HAP-1 (cell line): ENCODE measurements around the gene NUCB2.

Experiments
- DNase-seq, 2 experiments: peaks; one replicate each; pipeline ENCODE4 v3.0.0-alpha.2; 2016 to 2020; ENCODE audit warnings: low spot score in 2 of 2
- H3K27me3 ChIP-seq: fragments of 250-450 bp; sonication (Bioruptor Pico); 2 replicates; pipeline ENCODE4 v1.5.1; 2020; ENCODE audit warnings: low read depth, mild to moderate bottlenecking, moderate library complexity
- H3K36me3 ChIP-seq: fragments of 250-450 bp; sonication (Bioruptor Pico); replicated peaks from 2 replicates; pipeline ENCODE4 v1.5.1; 2020; ENCODE audit warnings: mild to moderate bottlenecking
- H3K4me1 ChIP-seq: fragments of 250-450 bp; sonication (Bioruptor Pico); 2 replicates; pipeline ENCODE4 v1.5.1; 2020; ENCODE audit warnings: mild to moderate bottlenecking
- H3K4me3 ChIP-seq: fragments of 250-450 bp; sonication (Bioruptor Pico); 2 replicates; pipeline ENCODE4 v1.5.1; 2020; ENCODE audit warnings: mild to moderate bottlenecking, moderate library complexity
- H3K9me3 ChIP-seq: fragments of 250-450 bp; sonication (Bioruptor Pico); 2 replicates; pipeline ENCODE4 v1.5.1; 2020; ENCODE audit warnings: mild to moderate bottlenecking, moderate library complexity
- in situ Hi-C: fragments of 300-500 bp; cut with MboI; formaldehyde crosslinking; loops from 3 replicates; pipeline ENCODE4 v1.14.3; 2020; ENCODE audit warnings: low sequenced_read_pairs, inconsistent platforms, mixed read lengths

NUCB2 gene

DNA sequence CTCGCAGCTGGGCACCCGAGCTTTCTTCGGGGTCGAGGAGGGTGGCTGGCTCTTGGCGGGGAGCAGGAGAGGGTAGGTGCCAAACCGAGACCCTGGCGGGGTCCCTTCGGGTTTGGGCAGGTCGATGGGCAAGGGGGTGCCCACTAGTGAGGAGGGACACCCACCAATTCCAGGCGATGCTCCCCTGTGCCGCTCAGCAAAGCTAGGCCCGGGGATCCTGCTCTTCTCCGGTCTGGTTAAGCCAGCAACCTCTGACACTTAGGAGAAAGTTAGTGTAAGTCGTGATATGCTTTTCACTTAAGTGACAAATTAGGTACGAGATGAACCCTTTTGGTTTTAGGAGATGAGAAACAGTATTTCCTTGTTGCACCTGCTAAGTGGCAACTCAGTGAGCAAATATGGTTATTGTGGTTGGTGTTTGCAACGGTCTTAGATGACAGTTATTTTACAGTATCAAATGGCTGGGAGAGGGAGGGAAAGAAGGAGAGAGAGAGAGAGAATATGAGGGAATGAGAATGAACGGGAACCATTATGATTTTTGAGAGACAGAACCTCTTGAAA is 565 bp downstream of the NUCB2 start:
- Histone ChIP-seq H3K9me3 (no peaks in the 10 kb centered on the region), H3K4me1 (peaks cover 7% of the 10 kb centered on the region), H3K36me3 (no peaks in the 10 kb centered on the region), H3K4me3 (peak overlapping the region; percentile 71), H3K27me3 (no peaks in the 10 kb centered on the region)
- in situ Hi-C loops, result no loop called here
- peak in 1 of 2 experiments; percentile 23 for DNase-seq

DNA sequence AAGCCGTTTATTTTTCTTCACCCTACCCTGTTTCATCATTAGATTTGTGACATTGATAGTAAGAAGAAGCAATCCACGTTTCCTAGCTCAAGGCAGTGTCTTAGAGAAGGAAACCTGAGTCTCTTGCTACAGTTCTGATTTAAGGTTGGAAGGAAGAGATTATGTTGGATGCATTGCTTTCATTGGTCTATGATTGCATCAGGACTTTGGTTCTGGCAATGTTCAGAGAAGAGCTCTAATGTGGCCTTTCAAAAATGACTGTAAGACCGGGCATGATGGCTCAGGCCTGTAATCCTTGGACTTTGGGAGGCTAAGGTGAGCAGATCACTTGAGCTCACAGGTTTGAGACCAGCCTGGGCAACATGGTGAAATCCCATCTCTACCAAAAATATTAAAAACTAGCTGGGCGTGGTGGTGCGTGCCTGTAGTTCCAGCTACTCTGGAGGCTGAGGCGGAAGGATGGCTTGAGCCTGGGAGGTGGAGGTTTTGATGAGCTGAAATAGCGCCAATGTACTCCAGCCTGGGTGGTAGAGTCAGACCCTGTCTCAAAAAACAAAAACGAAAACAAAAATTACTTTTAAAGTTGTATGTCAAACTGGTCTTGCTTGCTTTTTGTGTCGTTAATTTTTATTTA is 4.1 kb downstream of the NUCB2 start:
- no peaks in the 10 kb centered on the region for H3K27me3 ChIP-seq
- H3K4me1 ChIP-seq, result peaks cover 7% of the 10 kb centered on the region
- H3K4me3 ChIP-seq, result no peak overlapping the region
- H3K36me3 ChIP-seq, result no peaks in the 10 kb centered on the region
- DNase-seq, result no peak
- in situ Hi-C loops, result no loop called here
- H3K9me3 ChIP-seq, result no peaks in the 10 kb centered on the region

DNA sequence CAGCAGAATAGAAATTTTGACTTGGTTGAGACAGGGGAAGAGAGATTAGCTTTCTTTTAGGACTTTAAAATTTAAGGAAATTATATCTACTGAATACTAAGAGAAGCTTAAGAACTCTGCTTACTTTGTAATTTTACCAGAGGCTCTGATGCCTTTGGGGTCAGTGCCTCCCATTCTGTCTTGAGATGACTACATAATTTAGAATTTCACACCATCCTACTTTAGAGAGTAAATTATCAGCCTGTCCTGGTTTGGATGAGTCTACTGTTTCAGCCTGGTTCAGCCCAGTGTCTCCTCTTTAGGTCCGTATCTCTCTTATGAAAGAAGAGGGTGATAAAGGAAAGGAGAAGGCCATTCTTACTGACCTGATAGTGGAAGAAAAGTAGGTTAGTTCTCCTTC is 9.8 kb downstream of the NUCB2 start:
- in situ Hi-C loops, result no loop called here
- DNase-seq, result no peak
- H3K4me1 ChIP-seq, result no peaks in the 10 kb centered on the region
- H3K27me3 ChIP-seq, result no peaks in the 10 kb centered on the region
- H3K4me3 ChIP-seq, result no peak overlapping the region
- H3K9me3 ChIP-seq, result no peaks in the 10 kb centered on the region
- H3K36me3 ChIP-seq, result no peaks in the 10 kb centered on the region

DNA sequence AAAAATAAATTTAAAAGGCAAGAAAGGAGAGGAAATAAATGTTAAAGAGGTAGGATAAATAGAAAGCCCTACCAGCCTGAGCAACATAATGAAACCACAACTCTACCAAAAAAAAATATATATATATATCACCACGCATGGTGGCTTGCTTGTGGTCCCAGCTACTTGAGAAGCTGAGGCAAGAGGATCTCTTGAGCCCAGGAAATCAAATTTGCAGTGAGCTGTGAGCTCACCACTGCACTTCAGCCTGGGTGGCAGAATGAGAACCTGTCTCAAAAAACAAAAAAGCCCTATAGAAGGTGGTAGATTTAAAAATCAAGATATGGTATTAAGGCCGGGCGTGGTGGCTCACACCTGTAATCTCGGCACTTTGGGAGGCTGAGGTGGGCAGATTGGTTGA is 10.5 kb downstream of the NUCB2 start:
- DNase-seq, result no peak
- no peaks in the 10 kb centered on the region for H3K9me3 ChIP-seq
- H3K4me1 ChIP-seq, result no peaks in the 10 kb centered on the region
- H3K27me3 ChIP-seq, result no peaks in the 10 kb centered on the region
- in situ Hi-C loops, result no loop called here
- H3K36me3 ChIP-seq, result no peaks in the 10 kb centered on the region
- H3K4me3 ChIP-seq, result no peak overlapping the region

DNA sequence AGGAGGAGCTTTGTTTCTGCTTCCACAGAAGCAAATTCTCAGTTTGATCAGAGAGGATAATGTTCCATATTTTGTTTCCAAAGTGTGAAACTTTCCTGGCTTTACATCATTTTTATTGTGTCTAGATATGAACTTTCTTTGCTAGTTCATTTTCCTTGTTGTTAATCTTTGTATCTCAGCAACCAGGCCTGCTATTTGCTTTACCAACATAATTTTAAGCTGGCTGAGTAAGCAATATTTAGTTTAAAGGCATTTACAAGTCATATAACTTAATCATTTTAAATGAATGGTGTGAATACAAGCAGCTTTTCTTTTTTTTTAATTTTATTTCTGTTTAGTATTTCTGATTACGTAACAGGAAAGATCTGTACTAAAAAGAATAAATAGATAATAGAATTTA is 15.2 kb downstream of the NUCB2 start:
- DNase-seq, result no peak
- no peaks in the 10 kb centered on the region for H3K4me1 ChIP-seq
- no peaks in the 10 kb centered on the region for H3K27me3 ChIP-seq
- in situ Hi-C loops, result no loop called here
- H3K36me3 ChIP-seq, result no peaks in the 10 kb centered on the region
- no peak overlapping the region for H3K4me3 ChIP-seq
- H3K9me3 ChIP-seq, result no peaks in the 10 kb centered on the region

DNA sequence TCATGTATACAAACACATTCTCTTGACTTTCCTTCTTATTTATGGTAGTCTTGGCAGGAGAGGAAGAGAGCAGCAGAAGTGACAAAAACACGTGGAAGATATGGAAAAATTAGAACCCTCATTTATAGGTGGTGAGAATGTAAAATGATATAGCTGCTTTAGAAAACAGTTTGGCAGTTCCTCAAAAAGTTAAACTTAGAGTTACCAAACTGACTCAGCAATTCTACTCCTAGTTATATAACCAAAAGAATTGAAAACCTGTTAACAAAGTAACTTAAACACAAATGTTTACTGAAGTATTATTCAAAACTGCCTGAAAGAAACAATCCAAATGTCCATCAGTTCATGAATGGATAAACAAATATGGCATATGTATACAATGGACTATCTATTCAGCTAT is 16.8 kb downstream of the NUCB2 start:
- no peak overlapping the region for H3K4me3 ChIP-seq
- in situ Hi-C loops, result no loop called here
- H3K4me1 ChIP-seq, result no peaks in the 10 kb centered on the region
- H3K27me3 ChIP-seq, result no peaks in the 10 kb centered on the region
- H3K9me3 ChIP-seq, result no peaks in the 10 kb centered on the region
- DNase-seq, result no peak
- no peaks in the 10 kb centered on the region for H3K36me3 ChIP-seq

DNA sequence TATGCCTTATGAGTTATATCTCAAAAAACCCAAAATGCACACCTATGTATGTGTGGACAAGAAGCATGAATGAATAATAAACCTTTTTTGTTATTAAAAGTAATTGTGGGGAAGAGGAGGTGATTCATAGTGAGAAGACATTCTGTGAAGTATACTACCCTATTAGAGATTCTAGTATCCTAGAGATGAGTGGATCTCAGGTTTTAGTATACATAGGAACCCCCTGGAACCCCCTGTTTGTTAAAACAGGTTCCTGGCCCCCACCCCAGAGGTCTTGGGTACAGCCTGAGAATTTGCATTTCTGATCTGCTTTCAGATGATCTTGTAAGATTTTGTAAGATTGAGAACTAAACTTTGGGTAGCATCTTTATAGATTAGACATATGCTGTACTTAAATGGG is 17.5 kb downstream of the NUCB2 start:
- DNase-seq, result no peak
- no peaks in the 10 kb centered on the region for H3K36me3 ChIP-seq
- H3K4me3 ChIP-seq, result no peak overlapping the region
- in situ Hi-C loops, result no loop called here
- no peaks in the 10 kb centered on the region for H3K27me3 ChIP-seq
- no peaks in the 10 kb centered on the region for H3K4me1 ChIP-seq
- H3K9me3 ChIP-seq, result no peaks in the 10 kb centered on the region

DNA sequence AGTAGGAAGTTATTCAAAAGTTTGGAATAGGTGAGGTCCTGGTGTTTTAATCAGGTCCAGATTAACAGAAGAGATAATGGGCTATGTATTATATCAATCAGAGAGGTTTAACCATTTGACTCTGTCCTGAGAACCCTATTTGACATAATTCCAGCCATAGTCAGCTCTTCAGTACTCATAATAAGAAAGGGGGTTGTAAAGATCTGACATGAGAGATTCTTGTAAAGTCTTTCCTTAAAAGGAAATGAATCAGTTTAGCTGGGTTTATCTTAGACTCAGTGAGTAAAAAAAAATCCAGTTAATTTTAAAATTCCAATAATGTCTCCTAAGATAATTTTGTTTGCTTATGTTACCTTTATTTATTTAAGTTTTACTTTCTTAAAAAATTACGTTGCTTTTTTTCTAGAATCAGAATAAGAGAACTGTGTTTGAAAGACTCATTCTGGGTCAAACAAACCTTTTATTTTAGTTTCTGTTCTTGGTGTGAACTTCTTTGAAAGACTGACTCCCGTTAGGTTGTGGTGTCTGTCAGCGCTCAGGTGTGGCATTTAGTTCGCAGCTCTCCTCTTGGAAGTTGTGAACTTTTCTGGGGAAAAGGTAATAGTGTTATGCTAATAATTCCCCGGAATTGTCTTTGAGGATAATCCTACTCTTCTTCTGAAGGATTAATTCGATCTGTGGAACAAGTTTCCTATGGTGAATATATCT is 20.5 kb downstream of the NUCB2 start:
- in situ Hi-C loops, result no loop called here
- Histone ChIP-seq H3K36me3 (no peaks in the 10 kb centered on the region; the same call in 1 of the 2 replicates), H3K4me1 (no peaks in the 10 kb centered on the region), H3K4me3 (no peak overlapping the region), H3K9me3 (no peaks in the 10 kb centered on the region), H3K27me3 (no peaks in the 10 kb centered on the region)
- DNase-seq, result no peak

DNA sequence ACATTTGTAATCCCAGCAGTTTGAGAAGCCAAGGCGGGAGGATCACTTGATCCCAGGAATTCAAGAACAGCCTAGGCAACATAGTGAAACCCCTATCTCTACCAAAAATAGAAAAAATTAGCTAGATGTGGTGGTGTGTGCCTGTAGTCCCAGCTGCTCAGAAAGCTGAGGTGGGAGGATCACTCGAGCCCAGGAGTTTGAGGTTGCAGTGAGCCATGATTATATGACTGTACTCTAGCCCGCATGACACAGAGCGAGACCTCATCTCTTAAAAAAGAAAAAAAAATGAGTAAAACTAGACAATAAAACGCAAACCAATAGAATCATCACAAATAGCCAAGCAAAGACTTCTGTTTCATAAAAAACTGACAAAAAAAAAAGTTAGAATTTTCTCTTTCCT is 21.8 kb downstream of the NUCB2 start:
- H3K9me3 ChIP-seq, result no peaks in the 10 kb centered on the region
- H3K4me1 ChIP-seq, result no peaks in the 10 kb centered on the region
- DNase-seq, result no peak
- in situ Hi-C loops, result no loop called here
- H3K36me3 ChIP-seq, result peaks cover 3% of the 10 kb centered on the region
- H3K27me3 ChIP-seq, result no peaks in the 10 kb centered on the region
- no peak overlapping the region for H3K4me3 ChIP-seq

DNA sequence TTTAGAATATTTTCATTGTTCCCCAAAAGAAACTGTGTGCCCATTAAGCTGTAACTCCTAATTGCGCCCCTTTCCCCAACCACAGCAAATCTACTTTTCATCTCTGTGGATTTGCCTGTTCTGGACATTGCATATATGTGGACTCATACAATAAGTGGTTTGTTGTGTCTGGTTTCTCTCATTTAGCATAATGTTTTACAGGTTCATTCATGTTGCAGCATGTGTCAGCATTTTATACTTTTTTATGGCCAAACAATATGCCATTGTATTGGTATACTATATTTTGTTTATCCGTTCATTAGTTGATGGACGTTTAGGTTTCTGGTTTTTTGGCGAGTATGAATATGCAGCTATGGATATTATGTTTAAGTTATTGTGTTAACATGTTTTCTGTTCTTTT is 23.8 kb downstream of the NUCB2 start:
- no peaks in the 10 kb centered on the region for H3K4me1 ChIP-seq
- peaks cover 3% of the 10 kb centered on the region for H3K36me3 ChIP-seq
- DNase-seq, result no peak
- no peaks in the 10 kb centered on the region for H3K27me3 ChIP-seq
- in situ Hi-C loops, result no loop called here
- no peaks in the 10 kb centered on the region for H3K9me3 ChIP-seq
- H3K4me3 ChIP-seq, result no peak overlapping the region

DNA sequence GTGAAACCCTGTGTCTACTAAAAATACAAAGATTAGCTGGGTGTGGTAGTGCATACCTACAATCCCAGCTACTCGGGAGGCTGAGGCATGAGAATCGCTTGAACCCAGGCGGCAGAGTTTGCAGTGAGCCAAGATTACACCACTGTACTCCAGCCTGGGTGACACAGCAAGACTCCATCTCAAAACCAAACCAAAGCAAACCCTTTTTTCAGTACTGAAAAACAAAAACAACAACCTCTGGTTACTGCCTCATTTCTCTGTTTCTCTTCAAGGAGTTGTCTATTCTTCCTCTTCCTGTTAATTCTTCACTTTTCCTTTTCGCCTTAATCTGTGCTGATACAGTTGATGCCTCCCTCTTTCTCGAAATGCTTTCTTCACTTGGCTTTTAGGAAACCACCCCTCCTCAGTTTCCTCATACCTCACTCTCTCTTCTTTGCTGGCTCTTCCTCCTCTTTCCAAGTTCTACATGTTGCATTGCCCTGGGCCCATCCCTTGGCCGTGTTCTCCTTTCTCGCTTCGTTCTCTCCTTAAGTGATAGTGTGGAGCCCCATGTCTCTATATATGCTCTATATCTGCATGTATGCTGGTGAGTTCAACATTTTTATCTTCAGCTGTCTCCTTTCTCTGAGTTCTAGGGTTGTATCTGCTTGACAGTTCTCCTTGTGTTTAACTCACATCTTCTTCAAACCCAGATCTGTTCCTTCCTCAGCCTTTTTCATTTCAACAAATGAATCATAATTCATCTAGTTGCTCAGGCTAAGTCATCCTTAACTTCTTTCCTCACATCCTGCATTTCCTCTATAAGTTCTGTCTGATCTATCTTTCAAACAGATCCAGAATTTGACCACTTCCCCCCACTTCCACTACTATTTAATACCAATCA is 37.1 kb downstream of the NUCB2 start:
- Histone ChIP-seq H3K36me3 (peaks cover 3% of the 10 kb centered on the region; the same call in 1 of the 2 replicates), H3K4me3 (no peak overlapping the region), H3K27me3 (no peaks in the 10 kb centered on the region), H3K4me1 (no peaks in the 10 kb centered on the region), H3K9me3 (no peaks in the 10 kb centered on the region)
- in situ Hi-C loops, result no loop called here
- no peak for DNase-seq

DNA sequence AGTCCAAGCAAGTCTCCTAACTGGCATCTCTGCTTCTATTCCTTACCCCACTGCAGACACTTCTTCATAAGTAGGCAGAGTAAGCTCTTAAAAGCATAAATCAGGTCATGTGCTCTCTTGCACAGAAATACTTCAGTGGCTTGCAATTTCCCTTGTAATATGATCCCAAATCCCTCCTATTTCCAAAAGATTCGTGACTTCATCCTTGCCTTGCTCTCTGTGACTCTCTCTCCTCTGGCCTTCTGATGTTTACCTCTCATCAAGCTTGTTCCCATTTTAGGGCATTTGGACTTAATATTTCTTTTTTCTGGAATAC is 37.7 kb downstream of the NUCB2 start:
- in situ Hi-C loops, result no loop called here
- no peak for DNase-seq
- no peaks in the 10 kb centered on the region for H3K27me3 ChIP-seq

DNA sequence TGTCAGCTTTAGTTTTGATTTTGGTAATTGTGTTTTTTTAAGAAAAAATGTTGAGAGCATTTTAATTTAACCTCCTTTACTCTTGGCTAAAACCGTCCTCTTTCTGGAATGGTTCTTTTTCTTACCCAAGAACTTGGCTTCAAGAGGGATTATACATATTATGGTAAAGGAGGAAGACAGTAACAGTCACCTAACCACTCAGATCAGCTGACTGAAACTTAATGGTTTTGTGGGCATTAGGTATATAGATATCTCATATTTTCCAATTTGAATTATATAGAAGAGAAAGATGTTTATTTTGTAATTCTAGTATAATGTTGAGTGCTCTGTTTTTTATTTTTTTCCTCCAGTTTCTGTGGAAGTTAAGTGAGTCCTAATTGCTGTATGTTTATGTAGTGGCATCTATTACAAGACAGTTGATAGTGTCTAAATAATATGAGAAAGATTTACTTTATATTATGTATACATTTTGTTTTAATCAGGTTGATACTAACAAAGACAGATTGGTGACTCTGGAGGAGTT is 38.4 kb downstream of the NUCB2 start:
- Histone ChIP-seq H3K9me3 (no peaks in the 10 kb centered on the region), H3K4me3 (no peak overlapping the region), H3K36me3 (peaks cover 3% of the 10 kb centered on the region; the same call in 1 of the 2 replicates), H3K27me3 (no peaks in the 10 kb centered on the region), H3K4me1 (no peaks in the 10 kb centered on the region)
- in situ Hi-C loops, result no loop called here
- no peak for DNase-seq

More for the DNA sequence above, 37.7 kb downstream of the NUCB2 start:
- Histone ChIP-seq H3K9me3 (no peaks in the 10 kb centered on the region), H3K36me3 (peaks cover 3% of the 10 kb centered on the region; the same call in 1 of the 2 replicates), H3K4me1 (no peaks in the 10 kb centered on the region), H3K4me3 (no peak overlapping the region)
